HepG2 (cell line): ENCODE results near the gene EPB41. TPM values are rescaled to one million over a fixed set of nuclear protein-coding genes. Genes with fewer than 3 reads are reported as not detected.

Source experiments
- FOXM1 ChIP-seq: sonication (generic); formaldehyde crosslinking; IDR thresholded peaks from 2 replicates; pipeline ENCODE4 v1.5.0; 2020; ENCODE audit warnings: missing genetic modification reagents
- HIVEP1 ChIP-seq: sonication (generic); formaldehyde crosslinking; IDR thresholded peaks from 2 replicates; pipeline ENCODE4 v1.4.0; 2020; ENCODE audit warnings: mild to moderate bottlenecking, missing genetic modification reagents
- HMGXB3 ChIP-seq: sonication (generic); formaldehyde crosslinking; IDR thresholded peaks from 2 replicates; pipeline ENCODE4 v1.4.0; 2020; ENCODE audit warnings: missing genetic modification reagents, borderline replicate concordance
- KAT8 ChIP-seq: IDR thresholded peaks from 2 replicates; pipeline ENCODE4 v1.6.1; 2016; ENCODE audit warnings: missing genetic modification reagents, missing compliant biosample characterization
- NCOA5 ChIP-seq: sonication (generic); formaldehyde crosslinking; IDR thresholded peaks from 2 replicates; pipeline ENCODE4 v1.4.0; 2020; ENCODE audit warnings: missing genetic modification reagents
- NFYC ChIP-seq: IDR thresholded peaks from 2 replicates; pipeline ENCODE4 v1.6.1; 2016; ENCODE audit warnings: missing genetic modification reagents, missing compliant biosample characterization
- PREB ChIP-seq: sonication (generic); formaldehyde crosslinking; IDR thresholded peaks from 2 replicates; pipeline ENCODE4 v1.4.0; 2020; ENCODE audit warnings: missing genetic modification reagents
- SKIL ChIP-seq: sonication (generic); formaldehyde crosslinking; IDR thresholded peaks from 2 replicates; pipeline ENCODE4 v1.8.0; 2022; ENCODE audit warnings: missing genetic modification reagents, mild to moderate bottlenecking, moderate library complexity, borderline replicate concordance
- TFAP4 ChIP-seq: sonication (generic); IDR thresholded peaks from 2 replicates; pipeline ENCODE4 v1.6.1; 2016; ENCODE audit warnings: low read depth, borderline replicate concordance
- YEATS4 ChIP-seq: sonication (generic); formaldehyde crosslinking; IDR thresholded peaks from 2 replicates; pipeline ENCODE4 v1.4.0; 2020; ENCODE audit warnings: missing genetic modification reagents, borderline replicate concordance
- ZBTB33 ChIP-seq: sonication (generic); formaldehyde crosslinking; IDR thresholded peaks from 2 replicates; pipeline ENCODE4 v1.4.0; 2020; ENCODE audit warnings: missing genetic modification reagents
- ZNF597 ChIP-seq: sonication (generic); formaldehyde crosslinking; IDR thresholded peaks from 2 replicates; pipeline ENCODE4 v1.5.0; 2020; ENCODE audit warnings: missing genetic modification reagents
- ZNF672 ChIP-seq: sonication (generic); formaldehyde crosslinking; IDR thresholded peaks from 2 replicates; pipeline ENCODE4 v1.8.1; 2022; ENCODE audit warnings: missing genetic modification reagents
- ZNF772 ChIP-seq: sonication (generic); formaldehyde crosslinking; IDR thresholded peaks from 2 replicates; pipeline ENCODE4 v1.5.0; 2020; ENCODE audit warnings: mild to moderate bottlenecking, missing genetic modification reagents
- ZNF800 ChIP-seq: sonication (generic); formaldehyde crosslinking; IDR thresholded peaks from 2 replicates; pipeline ENCODE4 v1.4.0; 2020; ENCODE audit warnings: missing genetic modification reagents
- polyA plus RNA-seq, 8 experiments: library from polyadenylated mRNA; depleted of rRNA in 3 of 8; stranded (reverse) in 7 of 8; unstranded in 1 of 8; fragments of >200 nt; fragmentation: Illumina TruSeq in 4 of 8; extraction: Trizol in 4 of 8; gene quantifications; 2 replicates each; pipeline versions ENCODE4 v1.2.1 to v1.2.3, GENCODE V29; 2011 to 2016; ENCODE audit warnings: low read depth in 4 of 8, missing spikeins in 1 of 8, mixed read lengths in 1 of 8; ENCODE audit not compliant: insufficient read depth in 1 of 8
- total RNA-seq, 5 experiments: library from RNA; depleted of rRNA; stranded (reverse); fragments of >200 nt; fragmentation: Illumina TruSeq; extraction: Trizol; gene quantifications; 2 replicates each; pipeline ENCODE4 v1.2.3, GENCODE V29; 2016; ENCODE audit warnings: low read depth in 1 of 5

EPB41 gene
- total and polyA plus RNA-seq, 2 of the 13 experiments (the other 11 are each of a cell fraction or from before 2014, with no cell fraction given), result 34.5 to 46.7 TPM

GRCh38 chr1:28926629-28927265 is 12.4 kb downstream of the EPB41 start (continued):
- no peak for TF ChIP-seq ZBTB33
- TF ChIP-seq SKIL (CRISPR knock-in tag), result no peak
- no peak for TF ChIP-seq ZNF597
- TF ChIP-seq NFYC, result peak; percentile 27; the same call in 1 of the 2 replicates
- no peak for TF ChIP-seq FOXM1
- peak; percentile 65 for TF ChIP-seq KAT8
- peak; percentile 62; the same call in 1 of the 2 replicates for TF ChIP-seq TFAP4
- no peak for TF ChIP-seq ZNF772 (CRISPR knock-in tag)
- no peak for TF ChIP-seq ZNF672 (CRISPR knock-in tag)
- no peak for TF ChIP-seq NCOA5 (CRISPR knock-in tag)
- no peak for TF ChIP-seq YEATS4 (CRISPR knock-in tag)
- TF ChIP-seq HMGXB3 (CRISPR knock-in tag), result no peak
- no peak for TF ChIP-seq ZNF800 (CRISPR knock-in tag)
- TF ChIP-seq PREB (CRISPR knock-in tag), result no peak
- no peak for TF ChIP-seq HIVEP1
